RWPE1 (cell line): ENCODE data around the gene ATF6B.
A peak's percentile ranks its signal among the peaks of the same experiment; 100 is the strongest.

Experiments used
- CTCF ChIA-PET: fragments of 350-600 bp; sonication (Branson Sonifier 250); formaldehyde crosslinking; extraction: SDS; loops from one replicate; lab custom pipeline; 2021; lab: Yijun Ruan, JAX
- POLR2A ChIA-PET: fragments of 400-600 bp; formaldehyde crosslinking; extraction: SDS; loops from one replicate; lab custom pipeline; 2020; ENCODE audit warnings: antibody characterized with exemption; ENCODE audit not compliant: low non-redundant PET; lab: Yijun Ruan, JAX
- DNase-seq: peaks from one replicate; pipeline ENCODE4 v3.0.0; 2012; ENCODE audit warnings: low spot score
- H3K27ac ChIP-seq: fragments of 450-650 bp; 2 replicates; pipeline ENCODE4 v1.5.1; 2017
- TF ChIP-seq, protein P1 (sequence below): fragments of 450-650 bp; conservative IDR thresholded peaks from 2 replicates; pipeline ENCODE4 v1.5.1; 2017; ENCODE audit warnings: low read depth, mild to moderate bottlenecking

Gene ATF6B

DNA sequence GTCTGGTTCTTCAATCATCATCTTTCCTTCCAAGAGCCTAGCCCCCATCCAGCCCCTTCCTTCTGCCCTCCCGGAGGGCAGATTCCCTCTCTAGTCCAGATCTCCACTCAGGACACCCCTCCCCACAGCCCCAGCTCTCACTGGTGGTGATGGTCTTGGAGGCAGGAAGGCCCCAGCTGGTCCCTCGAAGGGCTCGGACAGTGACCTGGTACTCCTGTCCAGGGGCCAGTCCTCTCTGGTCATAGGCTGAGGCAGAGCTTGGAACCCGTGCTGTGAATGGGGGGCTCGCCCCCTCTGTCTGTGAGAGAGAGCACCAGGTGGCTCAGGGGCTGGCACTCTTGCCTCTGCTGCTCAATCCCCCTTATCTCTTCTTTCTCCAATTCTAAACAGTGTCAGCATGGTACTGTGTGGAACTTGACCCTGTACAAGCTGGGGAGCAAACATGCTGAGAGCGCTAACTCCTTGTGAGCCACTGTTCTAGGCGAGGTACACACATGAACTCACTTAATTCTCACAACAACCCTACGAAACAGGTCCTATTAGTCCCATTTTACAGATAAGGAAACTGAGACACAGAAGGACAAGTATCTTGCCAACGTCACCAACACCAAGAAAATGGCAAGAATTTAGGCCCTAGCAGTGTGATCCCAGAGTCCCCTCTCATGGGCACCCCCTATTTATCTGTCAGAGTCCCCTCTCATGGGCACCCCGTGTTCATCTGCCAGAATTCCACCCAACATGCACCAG is 38.8 kb downstream of the ATF6B start:
- TF ChIP-seq, protein P1, sequence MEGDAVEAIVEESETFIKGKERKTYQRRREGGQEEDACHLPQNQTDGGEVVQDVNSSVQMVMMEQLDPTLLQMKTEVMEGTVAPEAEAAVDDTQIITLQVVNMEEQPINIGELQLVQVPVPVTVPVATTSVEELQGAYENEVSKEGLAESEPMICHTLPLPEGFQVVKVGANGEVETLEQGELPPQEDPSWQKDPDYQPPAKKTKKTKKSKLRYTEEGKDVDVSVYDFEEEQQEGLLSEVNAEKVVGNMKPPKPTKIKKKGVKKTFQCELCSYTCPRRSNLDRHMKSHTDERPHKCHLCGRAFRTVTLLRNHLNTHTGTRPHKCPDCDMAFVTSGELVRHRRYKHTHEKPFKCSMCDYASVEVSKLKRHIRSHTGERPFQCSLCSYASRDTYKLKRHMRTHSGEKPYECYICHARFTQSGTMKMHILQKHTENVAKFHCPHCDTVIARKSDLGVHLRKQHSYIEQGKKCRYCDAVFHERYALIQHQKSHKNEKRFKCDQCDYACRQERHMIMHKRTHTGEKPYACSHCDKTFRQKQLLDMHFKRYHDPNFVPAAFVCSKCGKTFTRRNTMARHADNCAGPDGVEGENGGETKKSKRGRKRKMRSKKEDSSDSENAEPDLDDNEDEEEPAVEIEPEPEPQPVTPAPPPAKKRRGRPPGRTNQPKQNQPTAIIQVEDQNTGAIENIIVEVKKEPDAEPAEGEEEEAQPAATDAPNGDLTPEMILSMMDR: no peak
- peak overlapping the region; percentile 71 for H3K27ac ChIP-seq
- no peak for DNase-seq
- POLR2A ChIA-PET: no interaction called here
- CTCF ChIA-PET: interaction anchor here (1.3 to 1.5 kb wide), 2 partner anchors 11 to 41 kb away, joined by 3 to 4 read pairs; no protein-coding TSS in a partner anchor

DNA sequence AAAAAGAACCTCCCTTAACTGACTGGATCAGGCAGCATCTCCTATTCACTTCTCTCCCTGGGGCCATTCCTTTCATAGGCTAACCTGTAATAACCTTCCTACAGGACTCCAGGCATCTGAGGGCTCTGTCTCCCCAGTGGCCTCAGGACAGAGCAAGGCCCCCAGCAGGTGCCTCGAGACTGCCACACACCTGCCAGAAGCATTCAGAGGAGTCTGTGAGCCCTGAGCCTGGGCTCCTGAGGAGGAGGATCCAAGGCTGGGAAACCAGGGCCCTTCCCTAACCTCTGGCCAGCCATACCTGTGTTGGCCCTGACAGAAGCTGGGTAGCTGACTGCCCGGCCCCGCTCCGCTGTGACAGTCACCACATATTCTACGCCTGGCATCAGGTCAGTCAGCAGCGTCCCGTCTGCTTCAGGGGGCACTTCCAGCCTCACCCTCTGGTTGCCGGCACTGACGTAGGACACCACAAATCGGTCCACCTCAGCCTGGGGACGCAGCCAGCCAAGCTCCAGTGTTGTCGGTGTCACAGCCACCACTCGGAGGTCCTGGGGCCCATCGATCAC is 39.5 kb downstream of the ATF6B start:
- DNase-seq: no peak
- H3K27ac ChIP-seq: peak overlapping the region; percentile 71
- POLR2A ChIA-PET: no interaction called here
- TF ChIP-seq, protein P1: no peak
- CTCF ChIA-PET: interaction anchor here (0.8 to 1.6 kb wide), 3 partner anchors 24 to 41 kb away, joined by 3 to 8 read pairs (median 3); no protein-coding TSS in a partner anchor

DNA sequence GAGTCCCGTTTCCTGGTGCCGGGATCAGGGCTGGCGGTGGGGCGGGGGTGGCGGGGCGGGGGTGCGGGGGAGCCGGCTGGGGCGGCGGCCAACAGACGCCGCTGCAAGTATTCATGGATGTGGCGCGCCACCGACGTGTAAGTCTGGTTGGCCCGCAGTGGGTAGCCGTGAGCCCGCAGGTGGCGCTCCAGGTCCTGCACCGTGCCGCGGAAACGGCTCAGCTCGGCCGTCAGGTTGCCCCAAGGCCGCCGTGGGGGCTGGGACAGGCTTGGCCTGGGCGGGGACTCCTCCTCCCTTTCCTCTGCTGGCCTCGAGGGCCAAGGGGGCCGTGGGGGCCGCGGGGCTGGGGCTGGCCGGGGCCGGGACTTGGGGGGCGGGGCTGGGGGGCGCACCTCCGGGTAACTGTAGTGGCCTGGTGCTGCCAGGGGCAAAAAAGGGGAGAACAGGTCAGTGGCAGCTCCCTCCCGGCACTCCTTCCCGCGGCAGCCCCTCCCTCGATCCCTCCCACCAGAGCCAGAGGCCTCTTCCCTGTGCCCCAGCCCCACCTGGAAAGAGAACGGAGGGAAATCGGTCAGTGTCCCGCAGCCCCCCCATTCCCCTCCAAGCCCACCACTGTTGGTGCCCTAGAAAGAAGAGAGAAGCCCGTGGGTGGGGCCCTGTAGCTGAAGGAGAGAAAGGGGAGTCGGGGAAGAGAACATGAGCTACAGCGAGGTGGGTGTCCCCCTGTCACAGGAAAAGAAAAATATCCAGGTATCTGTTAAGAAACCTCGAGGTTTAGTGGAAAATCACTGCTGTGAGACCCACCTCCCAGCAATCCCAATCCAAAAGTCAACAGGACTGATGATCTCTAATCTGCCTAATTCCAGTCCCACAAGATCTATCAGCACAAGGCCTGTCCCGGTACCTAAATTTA is 40.2 kb downstream of the ATF6B start:
- TF ChIP-seq, protein P1: peak; percentile 55
- ChIA-PET CTCF (interaction anchor here (0.6 to 1.6 kb wide), 7 partner anchors 13 to 261 kb away, joined by 3 to 8 read pairs (median 3); partner anchors contain the start of gene TNXB), POLR2A (no interaction called here)
- DNase-seq: peak; percentile 65
- H3K27ac ChIP-seq: peak overlapping the region; percentile 71

DNA sequence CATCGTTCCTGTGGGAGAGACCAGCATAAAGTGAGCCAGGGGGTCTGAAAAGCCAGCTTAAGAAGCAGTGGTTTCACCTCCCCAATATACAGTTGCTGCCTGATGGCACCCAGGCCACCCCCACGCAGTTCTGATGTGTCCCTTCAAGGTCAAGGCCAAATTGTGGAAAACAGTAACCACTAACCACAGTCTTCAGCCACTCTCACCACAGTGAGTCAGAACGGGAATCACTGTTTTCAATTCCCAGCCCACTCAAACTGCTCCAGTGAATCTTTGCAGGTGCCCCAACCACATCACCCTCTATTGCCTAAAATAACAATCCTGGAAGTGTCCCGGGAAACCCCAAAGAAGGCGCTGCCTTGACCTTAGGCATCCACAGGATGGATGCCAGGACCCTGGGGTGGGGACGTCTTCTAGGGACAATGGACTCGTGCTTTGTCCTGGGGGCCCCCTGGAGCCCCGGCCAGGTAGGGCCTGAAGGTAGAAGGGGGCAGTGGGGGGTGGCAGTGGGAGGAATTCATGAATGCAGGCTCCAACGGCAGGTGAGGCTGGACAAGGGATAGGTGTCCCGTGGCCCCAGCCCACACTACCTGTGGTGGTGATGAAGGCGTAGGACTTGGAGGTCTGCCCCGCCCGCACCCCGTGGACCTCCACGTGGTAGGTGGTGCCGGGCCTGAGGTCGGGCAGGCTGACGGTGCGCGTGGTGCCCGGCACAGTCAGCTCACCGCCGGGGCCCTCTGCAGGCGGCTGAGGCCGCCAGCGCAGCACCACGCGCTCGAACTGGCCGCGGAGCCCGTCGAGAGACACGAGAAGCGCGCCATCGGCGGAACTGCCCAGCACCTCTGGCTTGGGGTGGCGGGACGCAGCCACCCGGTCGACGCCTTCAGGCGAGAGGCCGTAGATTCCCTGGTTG is 41.1 kb downstream of the ATF6B start:
- POLR2A ChIA-PET: no interaction called here
- peak overlapping the region; percentile 71 for H3K27ac ChIP-seq

DNA sequence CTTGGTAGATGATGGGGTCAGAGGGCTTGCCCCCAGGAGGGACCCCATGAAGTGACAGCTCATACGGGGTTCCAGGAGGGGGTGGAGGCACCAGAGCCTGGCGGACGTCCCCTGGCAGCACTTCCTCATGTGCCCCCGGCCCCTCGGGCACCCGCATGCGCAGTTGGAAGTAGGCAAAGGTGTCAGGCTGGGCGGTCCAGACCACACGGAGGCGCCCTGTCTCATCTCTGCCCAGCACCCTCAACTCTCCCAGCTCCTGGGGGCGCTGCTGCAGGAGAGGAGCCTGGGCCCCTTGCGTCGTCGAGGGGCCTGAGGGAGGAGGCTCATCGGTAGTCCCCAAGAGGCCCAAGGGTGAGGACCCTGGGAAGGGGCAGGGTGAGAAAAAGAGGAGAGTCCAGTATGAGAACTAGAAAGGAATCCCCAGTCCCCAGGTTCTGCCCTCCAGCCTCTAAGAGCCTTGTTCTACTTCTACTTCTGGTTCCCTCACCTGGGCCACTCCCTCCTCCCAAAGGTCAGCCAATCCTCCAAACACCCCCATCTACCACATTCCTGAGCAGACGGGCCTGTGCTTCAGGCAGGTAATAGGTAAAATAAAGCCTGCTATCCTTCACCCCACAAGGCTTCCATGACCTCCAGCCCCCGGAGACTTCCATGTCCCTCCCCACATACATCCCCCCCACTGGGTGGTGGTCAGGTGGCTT is 42.1 kb downstream of the ATF6B start:
- H3K27ac ChIP-seq: peak overlapping the region; percentile 71
- no peak for DNase-seq
- ChIA-PET POLR2A (no interaction called here), CTCF (interaction anchor here (0.7 kb wide), 1 partner anchor 868 kb away, joined by 3 read pairs; no protein-coding TSS in a partner anchor)
- TF ChIP-seq, protein P1: no peak

More for the DNA sequence above, 41.1 kb downstream of the ATF6B start:
- CTCF ChIA-PET: interaction anchor here (0.6 to 1.6 kb wide), 3 partner anchors 10 to 117 kb away, joined by 3 to 8 read pairs (median 3); no protein-coding TSS in a partner anchor
- DNase-seq: peak; percentile 49
- TF ChIP-seq, protein P1: no peak
